HEK293 (cell line): ENCODE measurements around the gene REX1BD.

Source experiments
- BCL6B ChIP-seq: fragments of 450-650 bp; formaldehyde crosslinking; IDR thresholded peaks from 2 replicates; pipeline ENCODE4 v1.5.1; 2017; ENCODE audit warnings: missing biosample characterization, missing genetic modification characterization
- CTCF ChIP-seq: fragments of 450-650 bp; formaldehyde crosslinking; IDR thresholded peaks from 2 replicates; pipeline ENCODE4 v1.5.1; 2016; ENCODE audit warnings: missing biosample characterization, missing genetic modification characterization
- KLF1 ChIP-seq: fragments of 450-650 bp; formaldehyde crosslinking; IDR thresholded peaks from 2 replicates; pipeline ENCODE4 v1.5.1; 2016; ENCODE audit warnings: missing biosample characterization, missing genetic modification characterization
- KLF16 ChIP-seq: fragments of 450-650 bp; formaldehyde crosslinking; IDR thresholded peaks from 2 replicates; pipeline ENCODE4 v1.5.1; 2017; ENCODE audit warnings: missing biosample characterization, missing genetic modification characterization
- KLF7 ChIP-seq: fragments of 450-650 bp; formaldehyde crosslinking; IDR thresholded peaks from 2 replicates; pipeline ENCODE4 v1.5.1; 2016; ENCODE audit warnings: missing biosample characterization, missing genetic modification characterization, borderline replicate concordance
- PBX3 ChIP-seq: sonication (generic); formaldehyde crosslinking; IDR thresholded peaks from 2 replicates; pipeline ENCODE4 v1.8.1; 2022; ENCODE audit warnings: mild to moderate bottlenecking, moderate library complexity, missing genetic modification reagents
- PRDM10 ChIP-seq: fragments of 450-650 bp; formaldehyde crosslinking; IDR thresholded peaks from 2 replicates; pipeline ENCODE4 v1.5.1; 2016; ENCODE audit warnings: missing biosample characterization, missing genetic modification characterization
- ZBTB26 ChIP-seq: fragments of 450-650 bp; formaldehyde crosslinking; optimal IDR thresholded peaks from 2 replicates; pipeline ENCODE3; 2016; ENCODE audit warnings: missing biosample characterization, mild to moderate bottlenecking, missing genetic modification characterization
- ZNF398 ChIP-seq: fragments of 450-650 bp; formaldehyde crosslinking; IDR thresholded peaks from 2 replicates; pipeline ENCODE4 v1.5.1; 2017; ENCODE audit warnings: missing biosample characterization, missing genetic modification characterization
- ZNF433 ChIP-seq: fragments of 450-650 bp; formaldehyde crosslinking; IDR thresholded peaks from 2 replicates; pipeline ENCODE4 v1.5.1; 2016; ENCODE audit warnings: missing biosample characterization, missing genetic modification characterization, low read depth
- ZNF555 ChIP-seq: fragments of 450-650 bp; formaldehyde crosslinking; conservative IDR thresholded peaks from 2 replicates; pipeline ENCODE4 v1.5.1; 2017; ENCODE audit warnings: missing biosample characterization, mild to moderate bottlenecking, missing genetic modification characterization, inconsistent platforms
- ZNF558 ChIP-seq: fragments of 450-650 bp; formaldehyde crosslinking; IDR thresholded peaks from 2 replicates; pipeline ENCODE4 v1.5.1; 2016; ENCODE audit warnings: missing biosample characterization, missing genetic modification characterization
- ZNF747 ChIP-seq: fragments of 450-650 bp; formaldehyde crosslinking; IDR thresholded peaks from 2 replicates; pipeline ENCODE4 v1.5.1; 2016; ENCODE audit warnings: missing biosample characterization, missing genetic modification characterization
- ZNF776 ChIP-seq: fragments of 450-650 bp; formaldehyde crosslinking; IDR thresholded peaks from 2 replicates; pipeline ENCODE4 v1.5.0; 2017; ENCODE audit warnings: missing biosample characterization, missing genetic modification characterization, borderline replicate concordance

- TF ChIP-seq CTCF (tag by site-specific recombination) (no peak), KLF7 (tag by site-specific recombination) (no peak), BCL6B (no peak), ZNF747 (tag by site-specific recombination) (no peak), KLF16 (tag by site-specific recombination) (no peak), KLF1 (tag by site-specific recombination) (no peak), ZNF558 (tag by site-specific recombination) (no peak), ZNF555 (tag by site-specific recombination) (no peak), PBX3 (no peak), ZNF398 (tag by site-specific recombination) (no peak), ZBTB26 (tag by site-specific recombination) (no peak), ZNF433 (tag by site-specific recombination) (no peak), ZNF776 (no peak), PRDM10 (tag by site-specific recombination) (no peak)
These were observed 16.2 kb downstream of the REX1BD start for GRCh38 chr19:18604820-18605159.
